ENCODE results near the gene NECAP2. TPM values are rescaled to one million over a fixed set of nuclear protein-coding genes. Genes with fewer than 3 reads are reported as not detected.
A peak's percentile ranks its signal among the peaks of the same experiment; 100 is the strongest.

NECAP2 gene
- total and polyA plus RNA-seq, 10 donors: 59.7 to 150 (median 117) TPM

DNA sequence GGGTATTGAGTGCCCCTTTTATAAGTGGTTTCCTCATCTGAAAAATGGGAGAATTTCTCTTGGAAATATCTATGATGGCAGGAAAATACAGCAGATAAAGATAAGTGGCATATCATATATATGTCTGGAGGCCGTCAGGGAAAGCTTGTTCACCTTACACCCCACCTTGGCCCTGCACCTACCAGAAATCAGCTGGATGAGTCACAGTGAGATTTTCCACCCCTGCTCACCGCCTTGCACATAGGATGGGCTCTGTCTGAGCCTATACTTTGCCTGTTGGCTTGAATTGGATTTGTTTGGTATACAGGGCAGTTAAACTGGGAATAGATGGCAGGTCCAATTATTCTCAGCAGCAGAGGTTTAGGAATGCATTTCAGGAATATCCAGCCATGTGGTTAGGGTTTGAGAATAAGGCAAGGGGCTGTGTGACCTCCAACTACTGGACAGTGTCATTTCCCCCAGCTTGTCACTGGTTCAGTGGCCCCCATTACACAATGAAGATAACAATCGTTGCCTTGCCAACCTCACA, 3.5 kb upstream of the NECAP2 start, which contains the start of gene SPATA21:
Gene SPATA21, minus strand, starts transcription at position 479 of the 529 bp plus-strand sequence. CDS start 6,053 bp downstream, outside the sequence.
- no peaks in the 10 kb centered on the region for H3K27me3 ChIP-seq (replicated peaks in 1 of 7)
- intact Hi-C loops (cut with DNase I; ENCODE audit: low total_unique reads): no loop called here
- no peak within 1 kb of the TSS for H3K27ac ChIP-seq

DNA sequence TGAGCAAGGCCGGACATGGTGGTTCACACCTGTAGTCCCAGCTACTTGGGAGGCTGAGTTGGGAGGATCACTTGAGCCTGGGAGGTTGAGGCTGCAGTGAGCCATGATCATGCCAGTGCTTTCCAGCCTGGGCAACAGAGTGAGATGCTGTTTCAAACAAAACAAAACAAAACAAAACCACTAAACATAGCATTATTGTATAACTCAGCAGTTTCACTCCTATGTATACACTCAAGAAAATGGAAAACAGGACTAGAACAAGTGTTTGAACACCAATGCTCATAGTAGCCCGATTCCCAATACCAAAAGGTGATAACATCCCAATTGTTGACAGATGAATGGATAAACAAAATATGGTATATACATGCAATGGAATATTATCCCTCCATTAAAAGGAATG, 2.0 kb upstream of the NECAP2 start:
- H3K27me3 ChIP-seq (replicated peaks in 1 of 7): no peaks in the 10 kb centered on the region
- H3K36me3 ChIP-seq: peaks cover 0 to 17% (median 4%) of the 10 kb centered on the region in 6 donors
- TF ChIP-seq, protein P1, sequence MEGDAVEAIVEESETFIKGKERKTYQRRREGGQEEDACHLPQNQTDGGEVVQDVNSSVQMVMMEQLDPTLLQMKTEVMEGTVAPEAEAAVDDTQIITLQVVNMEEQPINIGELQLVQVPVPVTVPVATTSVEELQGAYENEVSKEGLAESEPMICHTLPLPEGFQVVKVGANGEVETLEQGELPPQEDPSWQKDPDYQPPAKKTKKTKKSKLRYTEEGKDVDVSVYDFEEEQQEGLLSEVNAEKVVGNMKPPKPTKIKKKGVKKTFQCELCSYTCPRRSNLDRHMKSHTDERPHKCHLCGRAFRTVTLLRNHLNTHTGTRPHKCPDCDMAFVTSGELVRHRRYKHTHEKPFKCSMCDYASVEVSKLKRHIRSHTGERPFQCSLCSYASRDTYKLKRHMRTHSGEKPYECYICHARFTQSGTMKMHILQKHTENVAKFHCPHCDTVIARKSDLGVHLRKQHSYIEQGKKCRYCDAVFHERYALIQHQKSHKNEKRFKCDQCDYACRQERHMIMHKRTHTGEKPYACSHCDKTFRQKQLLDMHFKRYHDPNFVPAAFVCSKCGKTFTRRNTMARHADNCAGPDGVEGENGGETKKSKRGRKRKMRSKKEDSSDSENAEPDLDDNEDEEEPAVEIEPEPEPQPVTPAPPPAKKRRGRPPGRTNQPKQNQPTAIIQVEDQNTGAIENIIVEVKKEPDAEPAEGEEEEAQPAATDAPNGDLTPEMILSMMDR (IDR thresholded peaks at IDR 0.05 in 8 of 11, conservative IDR thresholded peaks at IDR 0.05 in 3 of 11): no peak
- TF ChIP-seq POLR2A (IDR thresholded peaks at IDR 0.05): no peak
- no peak for TF ChIP-seq POLR2AphosphoS5 (IDR thresholded peaks at IDR 0.05)
- no peaks in the 10 kb centered on the region for H3K9me3 ChIP-seq
- peaks cover 22 to 47% (median 31%) of the 10 kb centered on the region in 6 donors for H3K4me1 ChIP-seq
- no peak overlapping the region for H3K4me3 ChIP-seq
- DNase-seq: no peak
- WGBS, 5 donors: 91 to 95% (median 95%) methylated on average over 2 of the region's 2 CpGs
- intact Hi-C loops (cut with DNase I; ENCODE audit: low total_unique reads): no loop called here
- no peak overlapping the region for H3K27ac ChIP-seq

More for the DNA sequence above, 3.5 kb upstream of the NECAP2 start, which contains the start of gene SPATA21:
- Histone ChIP-seq H3K9me3 (no peaks in the 10 kb centered on the region), H3K36me3 (peaks cover 0 to 2% (median 0%) of the 10 kb centered on the region in 6 donors), H3K4me1 (peaks cover 7 to 41% (median 23%) of the 10 kb centered on the region in 6 donors), H3K4me3 (no peak within 1 kb of the TSS)
- 74 to 84% (median 76%) methylated on average over 3 of the region's 3 CpGs for WGBS, 5 donors
- TF ChIP-seq, protein P1 (IDR thresholded peaks at IDR 0.05 in 8 of 11, conservative IDR thresholded peaks at IDR 0.05 in 3 of 11): no peak
- TF ChIP-seq POLR2A (IDR thresholded peaks at IDR 0.05) (no peak), POLR2AphosphoS5 (IDR thresholded peaks at IDR 0.05) (no peak)
- DNase-seq: no peak

DNA sequence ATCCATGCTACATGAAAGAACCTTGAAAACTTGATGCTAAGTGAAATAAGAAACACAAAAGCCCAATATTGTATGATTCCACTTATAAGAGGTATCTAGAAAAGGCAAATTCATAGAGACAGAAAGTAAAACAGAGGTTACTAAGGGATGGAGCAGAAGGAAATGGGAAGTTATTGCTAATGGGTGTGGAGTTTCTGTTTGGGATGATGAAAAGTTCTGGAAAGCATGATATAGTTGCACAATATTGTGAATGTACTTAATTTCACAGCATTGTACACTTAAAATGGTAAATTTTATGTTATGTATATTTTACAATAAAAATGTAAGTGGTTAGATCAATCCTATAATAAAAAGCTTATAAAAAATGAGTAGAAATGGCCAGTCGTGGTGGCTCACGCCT, 1.6 kb upstream of the NECAP2 start:
- no peaks in the 10 kb centered on the region for H3K27me3 ChIP-seq (replicated peaks in 1 of 7)
- DNase-seq: no peak

DNA sequence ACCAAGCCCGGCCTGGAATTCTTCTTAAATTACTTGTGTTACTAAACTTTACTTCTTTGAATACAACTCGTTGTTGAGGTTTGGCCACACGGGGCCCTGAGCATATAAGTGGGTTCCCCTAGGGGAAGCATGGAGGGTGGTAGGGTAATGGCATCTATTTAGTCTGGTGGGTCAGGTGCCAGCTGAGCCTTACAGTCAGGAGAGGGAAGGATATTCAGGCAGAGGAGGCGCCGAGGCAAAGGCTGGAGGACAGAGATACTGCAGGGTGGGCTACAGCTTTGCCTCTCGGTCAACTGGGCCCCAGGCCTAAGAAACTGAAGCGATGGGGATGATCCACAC, 424 bp upstream of the NECAP2 start:
- peaks cover 0 to 33% (median 20%) of the 10 kb centered on the region in 6 donors for H3K36me3 ChIP-seq
- TF ChIP-seq POLR2A (IDR thresholded peaks at IDR 0.05) (no peak), POLR2AphosphoS5 (IDR thresholded peaks at IDR 0.05) (no peak)
- TF ChIP-seq, protein P1 (IDR thresholded peaks at IDR 0.05 in 8 of 11, conservative IDR thresholded peaks at IDR 0.05 in 3 of 11): no peak
- 40 to 53% (median 44%) methylated on average over 7 of the region's 7 CpGs for WGBS, 5 donors
- H3K27ac ChIP-seq: peak overlapping the region; percentile 84 to 96 (median 94)
- no peaks in the 10 kb centered on the region for H3K27me3 ChIP-seq (replicated peaks in 1 of 7)
- no peak for DNase-seq
- peak overlapping the region; percentile 68 to 99 (median 97) for H3K4me3 ChIP-seq
- no peaks in the 10 kb centered on the region for H3K9me3 ChIP-seq
- peaks cover 25 to 61% (median 44%) of the 10 kb centered on the region in 6 donors for H3K4me1 ChIP-seq
- intact Hi-C loops (cut with DNase I; ENCODE audit: low total_unique reads): no loop called here

More for the DNA sequence above, 1.6 kb upstream of the NECAP2 start:
- no peaks in the 10 kb centered on the region for H3K9me3 ChIP-seq
- 84 to 94% (median 92%) methylated on average over 2 of the region's 2 CpGs for WGBS, 5 donors
- H3K4me1 ChIP-seq: peaks cover 22 to 50% (median 33%) of the 10 kb centered on the region in 6 donors
- no peak for TF ChIP-seq POLR2A (IDR thresholded peaks at IDR 0.05)
- TF ChIP-seq, protein P1 (IDR thresholded peaks at IDR 0.05 in 8 of 11, conservative IDR thresholded peaks at IDR 0.05 in 3 of 11): no peak
- intact Hi-C loops (cut with DNase I; ENCODE audit: low total_unique reads): no loop called here
- H3K4me3 ChIP-seq: no peak overlapping the region
- peak overlapping the region in 1 of 8 donors; percentile 96 for H3K27ac ChIP-seq
- peaks cover 0 to 21% (median 8%) of the 10 kb centered on the region in 6 donors for H3K36me3 ChIP-seq
